ENCODE data around the gene SLC13A2.

SLC13A2 gene

GRCh38 chr17:28467456-28468025 lies 5.9 kb upstream of the SLC13A2 start:
- TF ChIP-seq MAX (IDR thresholded peaks at IDR 0.05) = no peak
- no peak for TF ChIP-seq TCF12 (IDR thresholded peaks at IDR 0.05; ENCODE audit: low read depth)
- no peak for TF ChIP-seq YY1 (IDR thresholded peaks at IDR 0.05; ENCODE audit: low read depth)
- no peak for TF ChIP-seq NFIC (IDR thresholded peaks at IDR 0.05)
- TF ChIP-seq CEBPB (IDR thresholded peaks at IDR 0.05) = no peak
- no peak for TF ChIP-seq USF1 (IDR thresholded peaks at IDR 0.05)
- TF ChIP-seq REST (IDR thresholded peaks at IDR 0.05; ENCODE audit: low read depth) = no peak
- TF ChIP-seq FOXM1 (IDR thresholded peaks at IDR 0.05; ENCODE audit: borderline replicate concordance, low read depth) = no peak
- no peak for TF ChIP-seq TAF1 (IDR thresholded peaks at IDR 0.05; ENCODE audit: low read depth)
- no peak for TF ChIP-seq EGR1 (IDR thresholded peaks at IDR 0.05)
- no peak for TF ChIP-seq EP300 (IDR thresholded peaks at IDR 0.05; ENCODE audit: borderline replicate concordance)
- no peak for TF ChIP-seq RAD21 (IDR thresholded peaks at IDR 0.05; ENCODE audit: low read depth)
- no peak for TF ChIP-seq ZBTB7A (IDR thresholded peaks at IDR 0.05; ENCODE audit: low read depth)
- TF ChIP-seq CREB1 (IDR thresholded peaks at IDR 0.05; ENCODE audit: low read depth) = no peak
- TF ChIP-seq TEAD4 (IDR thresholded peaks at IDR 0.05) = no peak

- TF ChIP-seq EP300 (IDR thresholded peaks at IDR 0.05; ENCODE audit: borderline replicate concordance) (no peak), YY1 (IDR thresholded peaks at IDR 0.05; ENCODE audit: low read depth) (no peak), MAX (IDR thresholded peaks at IDR 0.05) (no peak), TAF1 (IDR thresholded peaks at IDR 0.05; ENCODE audit: low read depth) (no peak), RAD21 (IDR thresholded peaks at IDR 0.05; ENCODE audit: low read depth) (no peak), EGR1 (IDR thresholded peaks at IDR 0.05) (no peak), TCF12 (IDR thresholded peaks at IDR 0.05; ENCODE audit: low read depth) (no peak), TEAD4 (IDR thresholded peaks at IDR 0.05) (no peak), CEBPB (IDR thresholded peaks at IDR 0.05) (no peak), NFIC (IDR thresholded peaks at IDR 0.05) (no peak), FOXM1 (IDR thresholded peaks at IDR 0.05; ENCODE audit: borderline replicate concordance, low read depth) (no peak)
These were observed 4.7 kb upstream of the SLC13A2 start for GRCh38 chr17:28468781-28469180.

- no peak for TF ChIP-seq EGR1 (IDR thresholded peaks at IDR 0.05)
- no peak for TF ChIP-seq CREB1 (IDR thresholded peaks at IDR 0.05; ENCODE audit: low read depth)
- no peak for TF ChIP-seq ZBTB7A (IDR thresholded peaks at IDR 0.05; ENCODE audit: low read depth)
- TF ChIP-seq CEBPB (IDR thresholded peaks at IDR 0.05) = no peak
These were observed 4.1 kb upstream of the SLC13A2 start for GRCh38 chr17:28469376-28469775.

GRCh38 chr17:28470266-28470913 lies 3.1 kb upstream of the SLC13A2 start:
- no peak for TF ChIP-seq CREB1 (IDR thresholded peaks at IDR 0.05; ENCODE audit: low read depth)
- TF ChIP-seq FOXM1 (IDR thresholded peaks at IDR 0.05; ENCODE audit: borderline replicate concordance, low read depth) = no peak
- no peak for TF ChIP-seq TCF12 (IDR thresholded peaks at IDR 0.05; ENCODE audit: low read depth)
- no peak for TF ChIP-seq EP300 (IDR thresholded peaks at IDR 0.05; ENCODE audit: borderline replicate concordance)
- TF ChIP-seq REST (IDR thresholded peaks at IDR 0.05; ENCODE audit: low read depth) = no peak
- TF ChIP-seq CEBPB (IDR thresholded peaks at IDR 0.05) = no peak
- TF ChIP-seq TAF1 (IDR thresholded peaks at IDR 0.05; ENCODE audit: low read depth) = no peak
- no peak for TF ChIP-seq RAD21 (IDR thresholded peaks at IDR 0.05; ENCODE audit: low read depth)
- no peak for TF ChIP-seq NFIC (IDR thresholded peaks at IDR 0.05)
- no peak for TF ChIP-seq EGR1 (IDR thresholded peaks at IDR 0.05)
- TF ChIP-seq MAX (IDR thresholded peaks at IDR 0.05) = no peak
- no peak for TF ChIP-seq YY1 (IDR thresholded peaks at IDR 0.05; ENCODE audit: low read depth)
- no peak for TF ChIP-seq USF1 (IDR thresholded peaks at IDR 0.05)
- no peak for TF ChIP-seq ZBTB7A (IDR thresholded peaks at IDR 0.05; ENCODE audit: low read depth)
- TF ChIP-seq TEAD4 (IDR thresholded peaks at IDR 0.05) = no peak

GRCh38 chr17:28470914-28471366 lies 2.5 kb upstream of the SLC13A2 start:
- no peak for TF ChIP-seq TCF12 (IDR thresholded peaks at IDR 0.05; ENCODE audit: low read depth)
- no peak for TF ChIP-seq MAX (IDR thresholded peaks at IDR 0.05)
- no peak for TF ChIP-seq RAD21 (IDR thresholded peaks at IDR 0.05; ENCODE audit: low read depth)
- TF ChIP-seq ZBTB7A (IDR thresholded peaks at IDR 0.05; ENCODE audit: low read depth) = no peak
- TF ChIP-seq NFIC (IDR thresholded peaks at IDR 0.05) = no peak
- no peak for TF ChIP-seq CREB1 (IDR thresholded peaks at IDR 0.05; ENCODE audit: low read depth)
- TF ChIP-seq FOXM1 (IDR thresholded peaks at IDR 0.05; ENCODE audit: borderline replicate concordance, low read depth) = no peak
- TF ChIP-seq REST (IDR thresholded peaks at IDR 0.05; ENCODE audit: low read depth) = no peak
- TF ChIP-seq TEAD4 (IDR thresholded peaks at IDR 0.05) = no peak
- no peak for TF ChIP-seq USF1 (IDR thresholded peaks at IDR 0.05)
- no peak for TF ChIP-seq CEBPB (IDR thresholded peaks at IDR 0.05)
- TF ChIP-seq EGR1 (IDR thresholded peaks at IDR 0.05) = no peak
- no peak for TF ChIP-seq YY1 (IDR thresholded peaks at IDR 0.05; ENCODE audit: low read depth)
- no peak for TF ChIP-seq EP300 (IDR thresholded peaks at IDR 0.05; ENCODE audit: borderline replicate concordance)
- no peak for TF ChIP-seq TAF1 (IDR thresholded peaks at IDR 0.05; ENCODE audit: low read depth)
